HG02852 (cell line): Measurements from ENCODE around the gene BACH2.
A peak's percentile ranks its signal among the peaks of the same experiment; 100 is the strongest.
"Not testable (repeated sequence)": the region's sequence is repeated elsewhere in the genome, so short reads cannot be mapped to it uniquely, and the experiment has no call there.

ENCODE experiments used
- ATAC-seq: cut with Tn5 transposase; IDR thresholded peaks from one replicate; pipeline ENCODE4 v1.9.1; 2021; ENCODE audit warnings: mild to moderate bottlenecking, moderate library complexity; ENCODE audit not compliant: unreplicated experiment

BACH2 gene

GRCh38 chr6:90216072-90216977 is 80.3 kb downstream of the BACH2 start:
- ATAC-seq = peak; percentile 68

GRCh38 chr6:90214966-90215365 is 81.7 kb downstream of the BACH2 start:
- ATAC-seq = no peak

GRCh38 chr6:90214461-90214860 is 82.2 kb downstream of the BACH2 start:
- ATAC-seq = peak; percentile 40

- no peak for ATAC-seq
Observed at GRCh38 chr6:90212274-90212673, 84.4 kb downstream of the BACH2 start.

- ATAC-seq = no peak
Observed at GRCh38 chr6:90209527-90209926, 87.1 kb downstream of the BACH2 start.

GRCh38 chr6:90208690-90209089 is 88.0 kb downstream of the BACH2 start:
- not testable (repeated sequence) for ATAC-seq

- no peak for ATAC-seq
Observed at GRCh38 chr6:90204327-90205056, 92.2 kb downstream of the BACH2 start.

GRCh38 chr6:90203672-90204071 is 93.0 kb downstream of the BACH2 start:
- ATAC-seq = no peak

GRCh38 chr6:90202156-90202555 is 94.5 kb downstream of the BACH2 start:
- ATAC-seq = peak; percentile 45

- ATAC-seq = no peak
Observed at GRCh38 chr6:90199900-90200299, 96.7 kb downstream of the BACH2 start.

GRCh38 chr6:90198758-90199425 is 97.8 kb downstream of the BACH2 start:
- no peak for ATAC-seq

GRCh38 chr6:90197854-90198496 is 98.7 kb downstream of the BACH2 start:
- ATAC-seq = no peak

- no peak for ATAC-seq
Observed at GRCh38 chr6:90195094-90195829, 101.4 kb downstream of the BACH2 start.

GRCh38 chr6:90194371-90194841 is 102.2 kb downstream of the BACH2 start:
- ATAC-seq = no peak

GRCh38 chr6:90193359-90193758 is 103.3 kb downstream of the BACH2 start:
- no peak for ATAC-seq

- no peak for ATAC-seq
Observed at GRCh38 chr6:90192857-90193256, 103.8 kb downstream of the BACH2 start.

- ATAC-seq = no peak
Observed at GRCh38 chr6:90190752-90191395, 105.8 kb downstream of the BACH2 start.

- no peak for ATAC-seq
Observed at GRCh38 chr6:90190131-90190530, 106.5 kb downstream of the BACH2 start.

GRCh38 chr6:90187437-90188121 is 109.1 kb downstream of the BACH2 start:
- ATAC-seq = no peak
